HepG2 (cell line): ENCODE results near the gene ACVR2A. TPM values are rescaled to one million over a fixed set of nuclear protein-coding genes. Genes with fewer than 3 reads are reported as not detected.

ENCODE experiments used
- MTA3 ChIP-seq: sonication (generic); formaldehyde crosslinking; IDR thresholded peaks from 2 replicates; pipeline ENCODE4 v1.4.0; 2020; ENCODE audit warnings: missing genetic modification reagents
- NFE2 ChIP-seq: sonication (generic); formaldehyde crosslinking; IDR thresholded peaks from 2 replicates; pipeline ENCODE4 v1.4.0; 2020; ENCODE audit warnings: missing genetic modification reagents
- NR2F6 ChIP-seq, 2 experiments: IDR thresholded peaks; 2 replicates each; pipeline ENCODE4 v1.6.1; 2016; ENCODE audit warnings: antibody characterized with exemption in 1 of 2, mild to moderate bottlenecking in 1 of 2
- SNAPC5 ChIP-seq: sonication (generic); formaldehyde crosslinking; IDR thresholded peaks from 2 replicates; pipeline ENCODE4 v1.8.1; 2023; ENCODE audit warnings: mild to moderate bottlenecking, missing genetic modification reagents, borderline replicate concordance
- TBX2 ChIP-seq: sonication (generic); formaldehyde crosslinking; IDR thresholded peaks from 2 replicates; pipeline ENCODE4 v1.5.0; 2020; ENCODE audit warnings: missing genetic modification reagents, mild to moderate bottlenecking, borderline replicate concordance
- THYN1 ChIP-seq: sonication (generic); formaldehyde crosslinking; IDR thresholded peaks from 2 replicates; pipeline ENCODE4 v1.8.1; 2023; ENCODE audit warnings: low read depth, mild to moderate bottlenecking, moderate library complexity, missing genetic modification reagents, borderline replicate concordance
- YY1 ChIP-seq: IDR thresholded peaks from 2 replicates; pipeline ENCODE4 v1.6.1; 2011; ENCODE audit warnings: low read length, low read depth, moderate library complexity, mild to moderate bottlenecking; ENCODE audit not compliant: insufficient read depth, insufficient replicate concordance
- ZC3H13 ChIP-seq: sonication (generic); formaldehyde crosslinking; IDR thresholded peaks from 2 replicates; pipeline ENCODE4 v1.8.1; 2023; ENCODE audit warnings: mild to moderate bottlenecking, missing genetic modification reagents, moderate library complexity
- ZNF121 ChIP-seq: sonication (generic); formaldehyde crosslinking; IDR thresholded peaks from 2 replicates; pipeline ENCODE4 v1.5.0; 2020; ENCODE audit warnings: mild to moderate bottlenecking, missing genetic modification reagents
- ZNF441 ChIP-seq: sonication (generic); formaldehyde crosslinking; IDR thresholded peaks from 2 replicates; pipeline ENCODE4 v1.7.0; 2021; ENCODE audit warnings: missing genetic modification reagents, borderline replicate concordance
- ZNF878 ChIP-seq: sonication (generic); formaldehyde crosslinking; IDR thresholded peaks from 2 replicates; pipeline ENCODE4 v1.8.1; 2023; ENCODE audit warnings: mild to moderate bottlenecking, missing genetic modification reagents, moderate library complexity
- ZZZ3 ChIP-seq: sonication (generic); formaldehyde crosslinking; IDR thresholded peaks from 2 replicates; pipeline ENCODE4 v1.4.0; 2020; ENCODE audit warnings: missing genetic modification reagents, mild to moderate bottlenecking, borderline replicate concordance
- polyA plus RNA-seq, 8 experiments: library from polyadenylated mRNA; depleted of rRNA in 3 of 8; stranded (reverse) in 7 of 8; unstranded in 1 of 8; fragments of >200 nt; fragmentation: Illumina TruSeq in 4 of 8; extraction: Trizol in 4 of 8; gene quantifications; 2 replicates each; pipeline versions ENCODE4 v1.2.1 to v1.2.3, GENCODE V29; 2011 to 2016; ENCODE audit warnings: low read depth in 4 of 8, missing spikeins in 1 of 8, mixed read lengths in 1 of 8; ENCODE audit not compliant: insufficient read depth in 1 of 8
- total RNA-seq, 5 experiments: library from RNA; depleted of rRNA; stranded (reverse); fragments of >200 nt; fragmentation: Illumina TruSeq; extraction: Trizol; gene quantifications; 2 replicates each; pipeline ENCODE4 v1.2.3, GENCODE V29; 2016; ENCODE audit warnings: low read depth in 1 of 5
- TF ChIP-seq, protein P1 (sequence below): sonication (generic); formaldehyde crosslinking; IDR thresholded peaks from 2 replicates; pipeline ENCODE4 v1.4.0; 2020; ENCODE audit warnings: missing genetic modification reagents, low read depth, mild to moderate bottlenecking, borderline replicate concordance
- TF ChIP-seq, protein P2 (sequence below): IDR thresholded peaks from 2 replicates; pipeline ENCODE4 v1.6.1; 2012; ENCODE audit warnings: low read depth, low read length, improper control_type of control experiment
- TF ChIP-seq, protein P3 (sequence below): sonication (generic); formaldehyde crosslinking; IDR thresholded peaks from 2 replicates; pipeline ENCODE4 v1.4.0; 2020; ENCODE audit warnings: low read depth, missing genetic modification reagents
- TF ChIP-seq, protein P4 (sequence below): sonication (generic); formaldehyde crosslinking; IDR thresholded peaks from 2 replicates; pipeline ENCODE4 v1.5.0; 2020; ENCODE audit warnings: mild to moderate bottlenecking, missing genetic modification reagents
- TF ChIP-seq, protein P5 (sequence below): sonication (generic); formaldehyde crosslinking; IDR thresholded peaks from 2 replicates; pipeline ENCODE4 v1.5.0; 2020; ENCODE audit warnings: mild to moderate bottlenecking, missing genetic modification reagents

ACVR2A gene
- total and polyA plus RNA-seq, 2 of the 13 experiments (the other 11 are each of a cell fraction or from before 2014, with no cell fraction given), result 8.3 to 18.0 TPM

GRCh38 chr2:147843864-147844696, 749 bp upstream of the ACVR2A start (continued):
- TF ChIP-seq MTA3 (CRISPR knock-in tag) (no peak), ZNF441 (CRISPR knock-in tag) (peak; percentile 44; the same call in 1 of the 2 replicates), ZZZ3 (CRISPR knock-in tag) (no peak), ZNF878 (CRISPR knock-in tag) (no peak), SNAPC5 (CRISPR knock-in tag) (no peak), ZC3H13 (CRISPR knock-in tag) (peak; percentile 74; the same call in 1 of the 2 replicates), NR2F6 (IDR thresholded peaks at IDR 0.05) (no peak), NR2F6 (CRISPR knock-in tag; IDR thresholded peaks at IDR 0.05) (peak; percentile 43; the same call in 1 of the 2 replicates), NFE2 (CRISPR knock-in tag) (no peak), THYN1 (CRISPR knock-in tag) (peak; percentile 90; the same call in 1 of the 2 replicates), TBX2 (CRISPR knock-in tag) (peak; percentile 81), ZNF121 (no peak), YY1 (peak; percentile 73)
- TF ChIP-seq, protein P1, sequence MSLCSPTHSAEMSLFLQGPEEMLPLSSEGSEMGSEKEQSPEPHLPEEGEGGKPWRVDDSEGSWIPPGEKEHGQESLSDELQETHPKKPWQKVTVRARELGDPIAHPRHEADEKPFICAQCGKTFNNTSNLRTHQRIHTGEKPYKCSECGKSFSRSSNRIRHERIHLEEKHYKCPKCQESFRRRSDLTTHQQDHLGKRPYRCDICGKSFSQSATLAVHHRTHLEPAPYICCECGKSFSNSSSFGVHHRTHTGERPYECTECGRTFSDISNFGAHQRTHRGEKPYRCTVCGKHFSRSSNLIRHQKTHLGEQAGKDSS (CRISPR knock-in tag), result no peak
- TF ChIP-seq, protein P2, sequence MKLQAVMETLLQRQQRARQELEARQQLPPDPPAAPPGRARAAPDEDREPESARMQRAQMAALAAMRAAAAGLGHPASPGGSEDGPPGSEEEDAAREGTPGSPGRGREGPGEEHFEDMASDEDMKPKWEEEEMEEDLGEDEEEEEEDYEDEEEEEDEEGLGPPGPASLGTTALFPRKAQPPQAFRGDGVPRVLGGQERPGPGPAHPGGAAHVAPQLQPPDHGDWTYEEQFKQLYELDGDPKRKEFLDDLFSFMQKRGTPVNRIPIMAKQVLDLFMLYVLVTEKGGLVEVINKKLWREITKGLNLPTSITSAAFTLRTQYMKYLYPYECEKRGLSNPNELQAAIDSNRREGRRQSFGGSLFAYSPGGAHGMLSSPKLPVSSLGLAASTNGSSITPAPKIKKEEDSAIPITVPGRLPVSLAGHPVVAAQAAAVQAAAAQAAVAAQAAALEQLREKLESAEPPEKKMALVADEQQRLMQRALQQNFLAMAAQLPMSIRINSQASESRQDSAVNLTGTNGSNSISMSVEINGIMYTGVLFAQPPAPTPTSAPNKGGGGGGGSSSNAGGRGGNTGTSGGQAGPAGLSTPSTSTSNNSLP, result no peak
- TF ChIP-seq, protein P3, sequence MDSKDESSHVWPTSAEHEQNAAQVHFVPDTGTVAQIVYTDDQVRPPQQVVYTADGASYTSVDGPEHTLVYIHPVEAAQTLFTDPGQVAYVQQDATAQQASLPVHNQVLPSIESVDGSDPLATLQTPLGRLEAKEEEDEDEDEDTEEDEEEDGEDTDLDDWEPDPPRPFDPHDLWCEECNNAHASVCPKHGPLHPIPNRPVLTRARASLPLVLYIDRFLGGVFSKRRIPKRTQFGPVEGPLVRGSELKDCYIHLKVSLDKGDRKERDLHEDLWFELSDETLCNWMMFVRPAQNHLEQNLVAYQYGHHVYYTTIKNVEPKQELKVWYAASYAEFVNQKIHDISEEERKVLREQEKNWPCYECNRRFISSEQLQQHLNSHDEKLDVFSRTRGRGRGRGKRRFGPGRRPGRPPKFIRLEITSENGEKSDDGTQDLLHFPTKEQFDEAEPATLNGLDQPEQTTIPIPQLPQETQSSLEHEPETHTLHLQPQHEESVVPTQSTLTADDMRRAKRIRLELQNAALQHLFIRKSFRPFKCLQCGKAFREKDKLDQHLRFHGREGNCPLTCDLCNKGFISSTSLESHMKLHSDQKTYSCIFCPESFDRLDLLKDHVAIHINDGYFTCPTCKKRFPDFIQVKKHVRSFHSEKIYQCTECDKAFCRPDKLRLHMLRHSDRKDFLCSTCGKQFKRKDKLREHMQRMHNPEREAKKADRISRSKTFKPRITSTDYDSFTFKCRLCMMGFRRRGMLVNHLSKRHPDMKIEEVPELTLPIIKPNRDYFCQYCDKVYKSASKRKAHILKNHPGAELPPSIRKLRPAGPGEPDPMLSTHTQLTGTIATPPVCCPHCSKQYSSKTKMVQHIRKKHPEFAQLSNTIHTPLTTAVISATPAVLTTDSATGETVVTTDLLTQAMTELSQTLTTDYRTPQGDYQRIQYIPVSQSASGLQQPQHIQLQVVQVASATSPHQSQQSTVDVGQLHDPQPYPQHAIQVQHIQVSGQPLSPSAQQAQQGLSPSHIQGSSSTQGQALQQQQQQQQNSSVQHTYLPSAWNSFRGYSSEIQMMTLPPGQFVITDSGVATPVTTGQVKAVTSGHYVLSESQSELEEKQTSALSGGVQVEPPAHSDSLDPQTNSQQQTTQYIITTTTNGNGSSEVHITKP (CRISPR knock-in tag), result no peak
- TF ChIP-seq, protein P4, sequence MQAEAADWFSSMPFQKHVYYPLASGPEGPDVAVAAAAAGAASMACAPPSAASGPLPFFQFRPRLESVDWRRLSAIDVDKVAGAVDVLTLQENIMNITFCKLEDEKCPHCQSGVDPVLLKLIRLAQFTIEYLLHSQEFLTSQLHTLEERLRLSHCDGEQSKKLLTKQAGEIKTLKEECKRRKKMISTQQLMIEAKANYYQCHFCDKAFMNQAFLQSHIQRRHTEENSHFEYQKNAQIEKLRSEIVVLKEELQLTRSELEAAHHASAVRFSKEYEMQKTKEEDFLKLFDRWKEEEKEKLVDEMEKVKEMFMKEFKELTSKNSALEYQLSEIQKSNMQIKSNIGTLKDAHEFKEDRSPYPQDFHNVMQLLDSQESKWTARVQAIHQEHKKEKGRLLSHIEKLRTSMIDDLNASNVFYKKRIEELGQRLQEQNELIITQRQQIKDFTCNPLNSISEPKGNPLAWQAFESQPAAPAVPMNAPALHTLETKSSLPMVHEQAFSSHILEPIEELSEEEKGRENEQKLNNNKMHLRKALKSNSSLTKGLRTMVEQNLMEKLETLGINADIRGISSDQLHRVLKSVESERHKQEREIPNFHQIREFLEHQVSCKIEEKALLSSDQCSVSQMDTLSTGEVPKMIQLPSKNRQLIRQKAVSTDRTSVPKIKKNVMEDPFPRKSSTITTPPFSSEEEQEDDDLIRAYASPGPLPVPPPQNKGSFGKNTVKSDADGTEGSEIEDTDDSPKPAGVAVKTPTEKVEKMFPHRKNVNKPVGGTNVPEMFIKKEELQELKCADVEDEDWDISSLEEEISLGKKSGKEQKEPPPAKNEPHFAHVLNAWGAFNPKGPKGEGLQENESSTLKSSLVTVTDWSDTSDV, result 0 out of 2 replicates have a peak, but pooled peaks have one; percentile 72
- TF ChIP-seq, protein P5, sequence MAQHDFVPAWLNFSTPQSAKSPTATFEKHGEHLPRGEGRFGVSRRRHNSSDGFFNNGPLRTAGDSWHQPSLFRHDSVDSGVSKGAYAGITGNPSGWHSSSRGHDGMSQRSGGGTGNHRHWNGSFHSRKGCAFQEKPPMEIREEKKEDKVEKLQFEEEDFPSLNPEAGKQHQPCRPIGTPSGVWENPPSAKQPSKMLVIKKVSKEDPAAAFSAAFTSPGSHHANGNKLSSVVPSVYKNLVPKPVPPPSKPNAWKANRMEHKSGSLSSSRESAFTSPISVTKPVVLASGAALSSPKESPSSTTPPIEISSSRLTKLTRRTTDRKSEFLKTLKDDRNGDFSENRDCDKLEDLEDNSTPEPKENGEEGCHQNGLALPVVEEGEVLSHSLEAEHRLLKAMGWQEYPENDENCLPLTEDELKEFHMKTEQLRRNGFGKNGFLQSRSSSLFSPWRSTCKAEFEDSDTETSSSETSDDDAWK (CRISPR knock-in tag), result no peak
